ENCODE data around the gene TNFRSF19.

The TNFRSF19 gene

DNA sequence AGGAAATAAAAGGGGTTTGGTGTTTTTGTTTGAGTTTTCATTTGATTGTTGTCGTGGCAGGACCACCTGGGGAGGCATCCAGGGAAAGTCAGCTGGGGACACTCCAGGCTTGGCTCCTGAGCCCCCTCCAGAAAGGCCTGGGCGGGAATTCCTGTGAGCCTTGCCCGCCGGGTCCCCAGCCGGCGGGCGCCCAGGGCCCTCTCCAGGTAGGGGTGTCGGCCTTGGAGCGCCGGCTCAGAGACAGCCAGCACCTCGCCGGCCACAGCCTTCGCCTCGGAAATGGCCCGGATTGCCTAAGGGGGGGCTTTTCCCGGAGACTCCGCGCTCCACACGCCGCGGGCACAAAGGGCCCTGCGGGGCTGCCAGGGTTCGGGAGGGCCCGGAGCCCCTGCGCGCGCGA, 125.0 kb downstream of the TNFRSF19 start:
- no peak for DNase-seq

DNA sequence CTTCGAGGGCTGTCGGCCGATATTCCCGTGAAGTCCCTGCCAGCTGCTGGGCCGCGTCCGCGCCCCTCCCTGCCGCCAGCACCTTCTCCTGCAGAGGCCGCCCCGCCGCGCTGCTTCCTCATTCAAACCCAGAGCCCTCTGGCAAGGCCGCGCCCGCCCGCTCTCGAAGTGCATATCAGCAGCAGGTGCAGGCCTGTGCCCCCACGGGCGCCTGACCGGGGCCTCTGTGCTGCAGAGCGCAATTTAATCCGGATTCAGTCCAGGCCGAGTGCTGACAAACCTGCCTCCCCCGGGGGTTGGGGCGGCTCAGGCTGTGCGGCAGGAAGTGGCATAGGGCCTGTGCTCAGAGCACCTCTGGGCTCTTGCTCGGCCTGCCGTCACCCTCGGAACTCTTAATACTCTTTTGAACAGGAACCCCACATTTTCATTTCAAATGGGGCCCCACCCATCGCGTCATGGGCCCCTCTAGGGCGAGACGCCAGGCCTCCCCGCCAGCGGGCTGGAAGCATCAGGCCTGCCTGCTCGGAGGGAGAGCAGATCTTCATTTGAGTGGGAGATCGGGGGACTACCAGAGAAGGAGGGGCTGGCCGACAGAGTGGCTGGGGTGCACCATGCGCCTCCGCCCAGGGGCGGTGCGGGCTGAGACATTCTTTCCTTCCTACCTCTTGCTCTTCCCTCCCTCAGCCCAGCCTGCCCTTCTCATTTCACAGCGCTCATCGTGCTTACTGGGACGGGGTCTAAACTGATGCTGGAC, 125.7 kb downstream of the TNFRSF19 start:
- DNase-seq: no peak

DNA sequence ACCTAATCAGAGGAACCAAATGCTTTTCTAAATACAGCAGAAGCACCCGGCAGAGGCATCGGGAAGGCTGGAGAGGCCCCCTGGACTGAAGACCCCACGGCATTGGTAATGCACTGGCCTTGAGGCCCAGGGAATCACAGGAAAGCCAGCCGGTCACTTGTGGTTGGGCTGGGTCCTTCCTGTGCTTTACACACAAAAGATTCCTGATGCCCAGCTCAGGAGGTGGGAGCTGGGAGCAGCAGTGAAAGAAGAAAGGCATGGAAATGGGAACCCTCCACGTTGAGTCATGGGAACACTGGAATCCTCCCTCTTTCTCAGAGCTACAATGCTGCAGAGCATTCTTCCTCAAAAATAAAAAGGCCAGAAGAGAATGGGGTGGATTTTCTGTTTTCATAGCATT, 126.4 kb downstream of the TNFRSF19 start:
- DNase-seq: no peak

DNA sequence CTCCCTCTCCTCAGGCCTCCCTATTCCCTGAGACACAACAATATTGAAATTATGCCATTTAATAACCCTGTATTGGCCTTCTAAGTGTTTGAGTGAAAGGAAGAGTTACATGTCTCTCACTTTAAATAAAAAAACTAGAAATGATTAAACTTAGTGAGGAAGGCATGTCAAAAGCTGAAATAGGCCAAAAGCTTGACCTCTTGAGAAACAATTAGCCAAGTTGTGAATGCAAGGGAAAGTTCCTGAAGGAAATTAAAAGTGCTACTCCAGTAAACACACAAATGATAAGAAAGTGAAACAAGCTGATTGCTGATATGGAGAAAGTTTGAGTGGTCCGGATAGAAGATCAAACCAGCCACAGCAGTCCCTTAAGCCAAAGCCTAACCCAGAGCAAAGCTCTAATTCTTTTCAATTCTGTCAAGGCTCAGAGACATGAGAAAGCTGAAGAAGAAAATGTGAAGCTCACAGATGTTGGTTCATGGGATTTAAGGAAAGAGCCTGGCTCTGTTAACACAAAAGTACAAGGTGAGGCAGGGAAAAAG, 127.6 kb downstream of the TNFRSF19 start:
- no peak for DNase-seq

DNA sequence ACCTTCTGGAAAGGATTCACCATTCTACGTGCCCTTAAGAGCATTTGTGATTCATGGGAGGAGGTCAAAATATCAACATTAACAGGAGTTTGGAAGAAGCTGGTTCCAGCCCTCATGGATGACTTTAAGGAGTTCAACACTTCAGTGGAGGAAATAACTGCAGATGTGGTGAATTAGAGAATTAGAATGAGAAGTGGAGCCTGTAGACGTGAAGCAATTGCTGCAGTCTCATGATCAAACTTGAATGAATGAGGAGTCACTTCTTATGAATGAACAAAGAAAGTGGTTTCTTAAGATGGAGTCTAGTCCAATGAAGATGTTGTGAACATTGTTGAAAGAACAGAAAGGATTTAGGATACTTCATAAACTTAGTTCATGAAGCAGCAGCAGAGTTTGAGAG, 129.1 kb downstream of the TNFRSF19 start:
- DNase-seq: no peak

DNA sequence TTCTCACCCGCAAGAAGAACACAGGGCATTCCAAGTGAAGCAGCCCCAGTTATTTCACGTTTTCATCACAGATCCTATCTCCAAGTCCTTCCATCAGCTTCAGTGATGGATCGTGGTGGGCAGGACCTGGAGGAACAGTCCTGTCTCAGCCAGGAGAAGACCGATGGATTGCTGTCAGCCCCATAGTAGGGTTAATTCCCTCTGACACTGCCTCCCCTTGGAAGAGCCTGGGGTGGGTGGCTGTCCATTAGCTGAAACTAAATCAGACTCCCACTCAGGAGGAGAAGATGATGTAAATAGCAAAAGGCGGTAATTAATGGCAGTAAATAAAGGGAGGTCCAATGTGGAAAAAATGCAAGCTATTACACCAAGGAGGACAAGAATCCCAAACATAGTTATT, 131.0 kb downstream of the TNFRSF19 start:
- no peak for DNase-seq

DNA sequence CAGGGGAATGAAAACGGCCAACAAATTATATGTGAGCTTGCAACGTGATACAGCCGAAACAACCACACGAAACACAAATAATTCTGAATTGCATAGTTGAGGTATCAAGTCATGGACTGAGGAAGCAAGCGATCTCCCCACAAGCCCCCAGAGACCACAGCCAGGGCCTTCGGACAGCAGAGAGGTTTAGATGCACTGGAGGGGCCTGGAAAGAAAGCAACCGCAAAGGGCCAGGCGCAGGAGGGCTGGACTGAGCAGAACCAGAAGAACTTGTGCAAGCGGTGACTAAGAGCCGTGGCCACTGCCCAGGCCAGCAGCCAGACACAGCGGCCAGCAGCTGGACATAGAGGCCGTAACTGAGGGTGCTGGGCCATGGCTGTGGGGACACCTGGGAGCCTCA, 131.4 kb downstream of the TNFRSF19 start:
- DNase-seq: no peak

DNA sequence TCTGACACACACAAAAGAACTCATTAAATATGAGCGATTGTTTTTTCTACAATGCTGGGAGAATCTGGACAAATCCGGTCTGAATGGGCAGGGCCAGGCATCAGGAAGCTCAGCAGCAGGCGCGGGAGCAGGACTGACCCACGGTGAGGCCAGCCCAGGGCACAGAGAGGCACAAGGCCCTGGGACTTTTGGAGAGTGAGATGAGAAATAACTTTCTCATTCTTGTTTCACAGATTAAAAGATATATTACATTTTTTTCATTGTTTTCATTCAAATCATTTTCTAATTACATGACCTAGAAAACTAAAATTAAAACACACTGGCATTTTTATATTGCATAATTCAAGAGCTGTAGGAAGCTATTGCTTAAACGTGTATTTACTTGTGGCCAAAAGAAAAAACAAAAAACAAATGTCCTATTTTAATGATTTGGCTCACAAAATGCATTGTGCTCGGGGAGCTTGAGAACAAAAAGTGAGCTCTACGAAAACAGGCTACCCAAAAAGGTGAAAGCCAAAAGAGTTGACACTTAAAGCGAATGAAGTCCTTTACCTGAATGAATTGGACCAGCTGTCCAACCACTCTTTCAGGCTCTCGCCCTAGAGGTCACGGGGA, 133.1 kb downstream of the TNFRSF19 start:
- no peak for DNase-seq

DNA sequence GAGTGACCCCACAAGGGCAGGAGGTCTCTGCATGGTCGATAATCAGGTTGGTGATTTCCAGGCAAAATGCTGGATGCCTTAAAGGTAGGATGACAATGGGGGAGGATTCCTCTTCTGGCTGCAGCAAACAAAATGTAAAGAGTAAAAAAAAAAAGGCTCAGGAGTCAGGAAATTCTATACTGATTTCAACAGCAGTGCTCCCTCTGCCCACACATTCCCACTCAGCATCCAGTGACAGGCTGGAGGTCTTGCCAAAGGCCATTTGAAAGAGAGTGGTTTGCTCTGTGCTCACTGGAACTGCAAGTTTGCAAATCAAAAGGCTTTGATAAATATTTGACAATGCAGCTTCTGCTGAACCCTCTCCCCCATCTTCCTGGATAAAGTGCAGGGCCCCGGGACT, 135.4 kb downstream of the TNFRSF19 start:
- no peak for DNase-seq

DNA sequence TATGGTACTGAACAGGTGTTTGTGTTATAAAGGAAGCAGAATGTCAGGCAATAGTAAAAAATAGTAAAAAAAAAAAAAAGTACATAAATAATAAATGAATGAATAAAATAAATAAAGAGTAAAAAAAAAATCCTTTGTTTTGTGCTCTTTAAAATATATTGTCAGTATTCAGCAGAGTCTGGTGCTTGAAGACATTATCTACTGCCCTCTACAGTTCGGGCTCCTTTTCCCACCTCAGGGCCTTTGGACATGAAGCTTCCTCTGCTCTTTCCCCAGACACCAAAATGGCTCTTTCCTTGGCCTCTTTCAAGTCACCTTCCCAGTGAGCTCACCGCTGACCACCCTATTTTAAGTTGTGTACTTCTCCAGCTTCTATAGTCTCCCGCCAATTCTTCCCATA, 137.5 kb downstream of the TNFRSF19 start:
- no peak for DNase-seq

DNA sequence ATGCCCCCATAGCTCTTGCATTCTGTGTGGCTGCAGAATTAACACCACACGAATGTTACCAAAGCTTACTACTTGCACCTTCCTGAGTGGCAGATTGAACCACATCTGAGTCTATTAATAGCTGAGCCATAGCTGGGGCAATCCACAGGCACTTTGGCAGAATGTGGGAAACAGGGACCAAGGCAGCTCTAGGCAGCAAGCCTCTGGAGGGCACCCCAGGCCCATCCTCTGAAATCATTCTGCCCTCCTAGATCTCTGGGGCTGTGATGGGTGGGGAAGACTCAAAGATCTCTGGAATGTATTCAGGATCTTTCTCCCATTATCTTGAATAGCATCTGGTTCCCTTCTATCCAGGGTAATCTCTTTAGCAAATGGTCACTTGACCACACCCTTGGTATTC, 139.3 kb downstream of the TNFRSF19 start:
- no peak for DNase-seq

DNA sequence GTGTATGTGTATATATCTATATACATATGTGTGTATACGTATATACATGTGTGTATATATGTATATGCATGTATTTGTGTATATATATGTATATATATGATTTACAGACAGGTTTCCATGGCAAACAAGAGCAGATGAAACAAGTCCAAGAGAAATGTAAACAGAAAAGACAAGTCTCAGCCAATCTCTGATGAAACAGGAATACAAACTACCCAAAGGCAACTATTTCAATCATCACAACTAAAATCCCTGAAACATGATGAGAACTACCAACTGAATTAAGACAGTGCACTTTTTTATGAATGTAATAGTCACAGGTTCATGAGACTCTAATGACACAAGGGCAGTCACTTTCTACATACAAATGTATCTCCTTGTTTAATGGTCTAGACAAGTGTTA, 140.2 kb downstream of the TNFRSF19 start:
- no peak for DNase-seq

DNA sequence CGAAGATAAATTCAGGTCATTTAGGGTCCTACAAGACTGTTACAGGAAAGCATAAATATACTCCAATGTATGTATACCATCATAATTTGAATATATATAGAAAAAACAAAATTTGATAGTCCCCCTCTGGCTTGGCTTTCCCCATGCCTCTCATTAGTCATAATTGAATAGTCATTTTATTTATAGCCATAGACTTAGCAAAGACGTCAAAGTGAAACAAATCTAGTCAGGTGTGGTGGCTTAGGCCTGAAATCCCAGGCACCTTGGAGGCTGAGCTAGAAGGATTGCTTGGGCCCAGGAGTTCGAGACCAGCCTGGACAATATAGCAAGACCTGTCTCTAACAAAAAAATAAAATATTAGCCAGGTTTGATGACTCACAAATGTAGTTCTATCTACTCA, 141.1 kb downstream of the TNFRSF19 start:
- no peak for DNase-seq

DNA sequence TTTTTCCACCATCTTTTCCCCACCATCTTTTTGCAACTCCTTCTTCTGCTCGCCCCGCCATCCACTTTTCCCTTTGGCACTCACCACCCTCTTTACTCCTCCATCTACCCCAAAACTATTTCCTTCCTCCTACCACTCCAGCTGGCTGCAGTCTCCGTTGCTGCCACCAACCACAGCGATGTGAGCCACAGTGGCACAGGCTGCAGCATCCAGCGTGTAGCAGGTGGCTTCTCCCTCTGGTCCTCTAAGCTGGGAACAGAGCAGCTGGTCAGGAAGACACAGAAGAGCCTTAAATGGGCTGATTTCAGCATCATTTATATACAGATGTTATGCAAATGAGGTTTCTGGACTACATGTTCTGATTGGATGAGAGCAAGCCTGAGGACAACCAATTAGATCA, 144.5 kb downstream of the TNFRSF19 start:
- DNase-seq: no peak

DNA sequence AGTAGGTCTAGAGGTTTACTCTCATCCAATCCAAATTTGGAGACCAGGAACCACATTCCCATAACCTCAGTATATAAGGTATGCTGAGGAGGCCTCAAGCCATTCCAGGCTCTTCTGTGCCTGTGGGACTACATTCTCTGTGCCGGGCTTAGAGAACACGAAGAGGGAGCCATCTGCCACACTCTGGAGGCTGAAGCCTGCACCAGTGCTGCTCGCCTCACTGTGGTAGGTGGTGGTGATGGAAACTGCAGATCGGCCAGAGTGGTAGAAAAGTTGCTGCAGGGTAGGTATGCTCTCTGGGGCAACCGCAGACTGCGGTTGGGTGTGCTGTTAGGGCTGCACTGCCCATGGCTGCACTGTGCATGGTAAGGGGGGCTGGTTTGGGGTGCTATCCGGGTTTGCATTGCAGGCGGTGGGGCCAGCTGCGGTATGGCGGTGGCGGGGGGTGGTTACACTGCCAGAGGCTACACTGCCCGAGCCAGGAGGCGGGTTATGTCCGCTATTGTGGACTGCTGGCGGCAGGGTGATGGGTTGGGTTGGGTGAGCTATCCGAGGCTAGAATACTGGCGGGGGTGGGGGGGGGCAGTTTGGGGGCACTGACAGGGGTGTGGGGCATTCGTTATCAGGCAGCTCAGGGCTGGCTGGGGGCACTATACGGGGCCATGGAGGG, 145.0 kb downstream of the TNFRSF19 start:
- DNase-seq: no peak

DNA sequence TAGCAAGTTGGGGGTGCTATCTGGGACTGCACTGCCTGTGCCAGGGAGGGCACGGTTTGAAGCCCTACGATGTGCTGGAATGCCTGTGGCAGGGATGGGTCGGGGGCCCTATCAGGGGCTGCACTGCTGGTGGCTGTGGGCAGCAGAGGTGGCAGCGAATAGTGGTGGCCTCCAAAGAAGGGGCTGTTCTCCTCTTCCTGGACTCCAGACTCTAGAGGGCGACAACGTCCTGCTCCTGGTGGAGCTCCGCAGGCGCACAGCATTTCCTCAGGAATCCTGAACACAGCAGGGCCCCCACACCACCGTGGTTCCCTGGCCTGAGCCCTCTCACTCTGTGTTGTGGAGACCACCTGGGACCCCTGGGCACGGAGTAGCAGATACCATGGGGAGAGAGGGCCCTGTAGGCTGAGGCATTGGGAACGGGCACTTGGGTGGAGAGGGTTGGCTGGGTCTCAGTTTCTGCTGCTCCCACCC, 145.6 kb downstream of the TNFRSF19 start:
- DNase-seq: no peak

DNA sequence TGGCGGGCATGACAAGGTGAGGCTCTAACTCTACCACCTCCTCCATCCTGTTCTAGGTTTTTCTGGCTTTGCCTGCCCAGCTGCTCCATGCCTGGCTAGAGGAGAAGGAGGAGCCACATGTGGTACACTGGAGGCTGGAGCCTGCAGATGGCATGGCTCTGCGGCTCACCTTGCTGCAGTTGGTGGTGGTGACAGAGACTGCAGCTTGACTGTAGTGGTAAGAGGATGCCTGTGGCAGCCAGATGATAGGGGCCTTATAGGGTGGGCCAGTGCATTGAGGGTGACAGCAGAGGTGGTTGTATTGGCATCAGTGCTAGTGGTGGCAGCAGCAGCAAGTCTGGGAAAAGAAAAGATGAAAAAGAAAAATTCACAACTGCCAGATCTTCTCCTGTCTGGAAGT, 146.2 kb downstream of the TNFRSF19 start:
- no peak for DNase-seq

DNA sequence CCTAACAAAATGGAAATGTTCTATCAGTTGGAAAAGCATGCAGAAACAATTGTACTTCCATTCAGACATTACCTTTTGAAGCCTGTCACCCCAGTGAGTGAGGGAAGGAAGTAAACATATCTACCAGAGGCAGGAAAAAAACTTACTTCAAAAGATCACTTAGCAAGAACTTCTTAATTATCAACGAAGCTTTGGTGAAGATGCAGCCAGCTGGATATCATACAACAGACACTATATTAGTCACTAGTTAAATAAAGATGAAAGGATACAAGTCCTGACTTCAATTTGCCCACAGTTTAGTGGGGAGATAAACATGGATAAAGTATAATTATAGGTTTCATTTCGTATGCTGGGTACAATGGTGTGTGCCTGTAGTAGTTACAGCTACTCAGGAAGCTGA, 148.8 kb downstream of the TNFRSF19 start:
- DNase-seq: no peak

DNA sequence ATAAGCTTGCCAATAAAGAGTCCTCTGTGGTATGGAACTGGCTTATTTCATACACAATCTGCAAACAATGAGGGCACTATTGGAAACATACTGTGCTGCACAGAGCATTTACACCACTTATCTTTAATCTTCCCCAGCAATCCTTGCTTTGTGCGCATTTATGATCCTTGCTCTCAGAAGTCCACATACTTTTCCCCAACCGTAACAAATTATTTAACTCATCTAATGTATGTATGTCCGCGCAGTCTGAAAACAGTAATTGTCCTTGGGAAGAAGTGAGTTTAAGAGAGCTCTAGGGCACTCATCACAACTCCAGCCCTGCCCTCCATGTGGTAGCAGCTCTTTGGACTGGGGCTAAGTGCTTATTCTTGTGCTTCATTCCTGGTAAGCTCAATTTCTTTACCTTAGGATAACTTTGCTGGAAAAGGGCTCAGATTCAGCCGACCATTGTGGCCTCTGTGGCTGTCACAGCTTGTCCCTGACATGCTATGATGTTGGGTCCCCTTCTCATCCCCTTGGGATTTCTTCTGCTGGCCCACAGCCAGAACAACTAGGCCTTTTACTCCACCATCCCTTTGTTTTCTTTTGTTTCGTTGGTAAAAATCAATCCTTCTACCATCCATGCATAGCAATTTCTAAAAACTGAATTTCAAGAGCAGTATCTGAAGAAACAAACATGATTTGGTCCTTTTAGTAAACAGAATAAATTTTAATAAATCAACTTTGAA, 152.7 kb downstream of the TNFRSF19 start:
- DNase-seq: no peak

DNA sequence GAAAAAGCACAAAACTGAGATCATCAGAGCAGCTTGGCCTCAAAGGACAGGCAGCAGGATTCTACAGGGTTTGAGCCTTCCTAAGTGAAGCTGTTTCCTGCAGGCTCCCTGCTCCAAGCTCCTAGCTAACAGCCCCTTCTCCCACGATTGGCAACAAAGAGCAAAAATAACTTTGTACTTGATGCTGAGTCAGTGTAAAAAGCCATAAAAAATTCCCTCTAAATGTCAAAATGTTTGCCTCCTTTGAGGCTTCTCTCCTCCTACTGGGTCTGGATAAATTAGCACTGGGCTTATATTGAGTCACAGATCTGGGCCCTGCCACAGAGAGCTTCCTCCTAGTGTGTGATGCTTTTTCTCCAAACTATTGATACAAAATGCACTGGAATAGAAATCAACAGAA, 153.3 kb downstream of the TNFRSF19 start:
- no peak for DNase-seq

DNA sequence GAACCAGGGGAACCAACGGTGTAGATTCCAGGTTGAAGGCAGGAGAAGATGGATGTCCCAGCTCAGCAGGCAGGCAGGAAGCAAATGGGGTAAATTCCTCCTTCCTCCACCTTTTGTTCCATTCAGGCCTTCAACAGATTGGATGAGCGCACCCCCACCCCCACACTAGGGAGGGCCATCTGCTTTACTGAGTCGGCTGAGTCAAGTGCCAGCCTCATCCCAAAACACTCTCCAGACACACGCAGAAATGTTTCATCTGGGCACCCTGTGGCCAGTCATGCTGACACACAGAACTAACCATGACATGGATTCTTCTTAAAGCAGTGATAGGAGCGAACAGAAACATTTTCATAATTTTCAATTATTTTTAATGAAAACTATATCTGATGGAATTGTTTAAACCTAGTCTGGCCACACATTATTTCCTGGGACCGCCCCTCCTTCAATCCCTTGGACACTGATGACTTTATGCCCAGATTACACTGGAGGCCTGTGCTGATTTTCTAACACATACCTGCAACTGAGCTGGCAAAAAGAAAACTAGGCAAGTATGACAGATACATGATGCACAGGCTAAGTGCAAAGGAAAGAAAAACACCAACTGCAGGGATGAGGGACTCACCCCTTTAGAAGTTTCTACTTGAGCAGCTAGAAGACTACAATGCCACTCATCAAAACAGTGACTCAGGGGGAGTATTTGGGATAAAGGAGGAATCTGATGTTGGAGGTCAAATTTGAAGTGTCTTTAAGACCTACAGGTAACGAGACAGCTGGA, 154.2 kb downstream of the TNFRSF19 start:
- DNase-seq: no peak
